Epithelial cell of proximal tubule (primary cell): ENCODE measurements around the gene PFDN5. TPM values are rescaled to one million over a fixed set of nuclear protein-coding genes. Genes with fewer than 3 reads are reported as not detected.

Experiments used
- DNase-seq: peaks from one replicate; pipeline ENCODE4 v3.0.0-alpha.2; 2011; ENCODE audit warnings: low read depth
- H3K4me3 ChIP-seq: 2 replicates; pipeline ENCODE4 v1.5.1; 2011; ENCODE audit warnings: low read depth, mild to moderate bottlenecking, low read length
- total RNA-seq: library from RNA; depleted of rRNA; stranded (reverse); fragments of >200 nt; gene quantifications from 2 replicates; pipeline ENCODE4 v1.2.3, GENCODE V29; 2015
- TF ChIP-seq, protein P1 (sequence below): conservative IDR thresholded peaks from 2 replicates; pipeline ENCODE4 v1.5.1; 2012; ENCODE audit warnings: low read depth, mild to moderate bottlenecking, low read length

The PFDN5 gene
- total RNA-seq, 1 donor from 2014 or later = 443 TPM

DNA sequence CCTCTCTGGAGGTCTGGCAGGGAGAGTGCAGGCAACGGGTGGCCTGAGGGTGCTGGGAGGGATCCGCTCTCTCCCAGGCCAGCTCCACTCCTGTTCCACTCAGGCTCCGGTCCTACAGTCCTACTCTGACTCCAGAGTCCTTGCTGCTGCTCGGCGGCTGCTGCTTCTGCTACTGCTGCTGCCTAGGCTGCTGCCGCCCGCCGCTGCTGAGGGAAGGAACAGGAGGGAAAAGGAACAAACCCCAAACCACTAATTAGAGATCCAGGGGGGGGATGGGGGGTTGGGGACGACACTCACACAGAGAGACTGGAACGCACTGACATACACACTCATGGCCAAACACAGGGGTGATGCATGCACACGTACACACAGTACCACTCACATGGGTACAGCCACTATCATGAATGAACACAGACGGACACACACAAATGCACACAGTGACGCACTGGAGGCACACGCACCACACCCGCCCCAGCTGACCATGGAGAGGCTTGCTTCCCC is 40.9 kb downstream of the PFDN5 start, which contains the start of gene SP7:
Gene SP7 (minus strand): TSS at position 174 of the 501 bp plus-strand sequence. CDS start 708 bp downstream, outside the sequence.
- H3K4me3 ChIP-seq = no peak within 1 kb of the TSS
- TF ChIP-seq, protein P1, sequence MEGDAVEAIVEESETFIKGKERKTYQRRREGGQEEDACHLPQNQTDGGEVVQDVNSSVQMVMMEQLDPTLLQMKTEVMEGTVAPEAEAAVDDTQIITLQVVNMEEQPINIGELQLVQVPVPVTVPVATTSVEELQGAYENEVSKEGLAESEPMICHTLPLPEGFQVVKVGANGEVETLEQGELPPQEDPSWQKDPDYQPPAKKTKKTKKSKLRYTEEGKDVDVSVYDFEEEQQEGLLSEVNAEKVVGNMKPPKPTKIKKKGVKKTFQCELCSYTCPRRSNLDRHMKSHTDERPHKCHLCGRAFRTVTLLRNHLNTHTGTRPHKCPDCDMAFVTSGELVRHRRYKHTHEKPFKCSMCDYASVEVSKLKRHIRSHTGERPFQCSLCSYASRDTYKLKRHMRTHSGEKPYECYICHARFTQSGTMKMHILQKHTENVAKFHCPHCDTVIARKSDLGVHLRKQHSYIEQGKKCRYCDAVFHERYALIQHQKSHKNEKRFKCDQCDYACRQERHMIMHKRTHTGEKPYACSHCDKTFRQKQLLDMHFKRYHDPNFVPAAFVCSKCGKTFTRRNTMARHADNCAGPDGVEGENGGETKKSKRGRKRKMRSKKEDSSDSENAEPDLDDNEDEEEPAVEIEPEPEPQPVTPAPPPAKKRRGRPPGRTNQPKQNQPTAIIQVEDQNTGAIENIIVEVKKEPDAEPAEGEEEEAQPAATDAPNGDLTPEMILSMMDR = no peak
- DNase-seq = no peak

DNA sequence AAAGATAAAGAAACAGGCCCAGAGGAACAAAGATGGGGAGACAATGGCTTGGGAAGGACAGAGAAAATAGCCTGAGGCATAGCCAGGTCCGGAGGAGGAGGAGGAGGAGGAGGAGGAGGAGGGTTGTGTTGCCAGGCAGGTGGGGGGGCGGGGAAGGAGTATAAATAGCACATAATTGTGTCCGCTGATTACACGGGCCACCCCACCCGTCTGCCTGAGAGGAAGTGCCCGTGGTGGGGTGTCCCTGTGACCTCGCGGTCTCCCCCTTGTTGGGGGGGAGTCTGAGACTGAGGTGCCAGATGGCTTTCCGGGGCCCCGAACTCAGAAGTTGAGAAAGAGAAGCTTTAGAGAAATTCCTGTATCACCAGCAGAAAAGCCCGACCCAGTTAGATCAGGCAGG is 42.7 kb downstream of the PFDN5 start:
- no peak overlapping the region for H3K4me3 ChIP-seq
- DNase-seq = no peak
- TF ChIP-seq, protein P1 = no peak

DNA sequence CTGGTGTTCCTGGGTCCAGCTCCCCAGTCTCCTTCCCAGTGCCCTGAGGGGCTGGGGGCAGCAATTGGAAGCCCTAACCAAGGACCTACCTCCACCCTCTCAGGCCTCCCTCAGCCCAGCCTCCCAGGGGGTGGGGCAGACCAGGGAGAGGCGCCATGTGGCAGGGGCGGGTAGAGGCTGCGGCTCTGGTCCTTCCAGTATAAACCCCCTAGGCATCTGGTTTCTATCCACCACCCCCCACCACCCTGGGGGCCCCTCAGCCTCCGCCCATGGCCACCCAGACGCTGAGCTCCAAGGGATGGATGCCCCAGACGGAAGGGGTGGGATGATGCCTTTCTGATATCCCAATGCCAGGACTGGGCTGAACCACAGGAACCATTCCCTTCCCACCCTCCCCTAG is 43.6 kb downstream of the PFDN5 start:
- DNase-seq = no peak
- H3K4me3 ChIP-seq = no peak overlapping the region
- TF ChIP-seq, protein P1 = no peak

DNA sequence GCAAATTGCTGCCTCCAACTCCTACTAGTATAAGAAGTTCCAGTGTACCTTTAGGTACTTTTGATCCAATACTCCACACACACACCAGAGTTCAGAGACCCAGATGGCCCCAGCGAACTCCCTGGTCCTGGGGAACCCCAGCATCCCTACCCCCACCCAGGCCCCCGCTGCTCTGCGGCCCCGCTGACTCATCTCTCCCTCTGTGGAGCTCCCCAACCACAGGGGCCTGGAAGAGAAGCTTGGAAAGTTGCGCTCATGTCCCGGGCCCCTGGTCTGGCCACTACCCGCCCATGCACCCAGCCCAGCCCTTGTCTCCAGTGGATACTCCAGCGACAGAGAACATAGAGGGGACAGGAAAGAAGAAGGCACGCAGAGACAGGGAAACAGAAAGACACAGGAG is 45.1 kb downstream of the PFDN5 start:
- TF ChIP-seq, protein P1 = no peak

DNA sequence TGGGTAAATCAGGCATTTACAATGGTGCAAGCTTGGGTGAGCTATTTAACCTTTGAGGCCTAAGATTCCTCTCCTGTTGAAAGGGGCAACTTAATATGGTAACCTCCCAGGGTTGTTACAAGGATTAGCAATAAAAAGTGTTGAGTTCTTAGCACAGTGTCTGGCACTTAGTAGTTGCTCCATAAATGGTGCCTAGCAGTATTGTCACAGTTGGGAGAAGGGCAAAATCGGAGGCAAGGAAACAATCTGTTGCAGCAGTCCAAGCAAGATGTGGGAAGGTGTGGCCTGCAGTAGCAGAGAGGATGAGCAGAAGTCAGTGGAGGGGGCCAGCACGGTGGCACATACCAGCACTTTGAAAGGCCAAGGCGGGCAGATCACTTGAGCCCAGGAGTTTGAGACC is 48.1 kb downstream of the PFDN5 start:
- TF ChIP-seq, protein P1 = no peak
- no peak overlapping the region for H3K4me3 ChIP-seq
- no peak for DNase-seq

More for the DNA sequence above, 45.1 kb downstream of the PFDN5 start:
- H3K4me3 ChIP-seq = no peak overlapping the region
- DNase-seq = no peak

DNA sequence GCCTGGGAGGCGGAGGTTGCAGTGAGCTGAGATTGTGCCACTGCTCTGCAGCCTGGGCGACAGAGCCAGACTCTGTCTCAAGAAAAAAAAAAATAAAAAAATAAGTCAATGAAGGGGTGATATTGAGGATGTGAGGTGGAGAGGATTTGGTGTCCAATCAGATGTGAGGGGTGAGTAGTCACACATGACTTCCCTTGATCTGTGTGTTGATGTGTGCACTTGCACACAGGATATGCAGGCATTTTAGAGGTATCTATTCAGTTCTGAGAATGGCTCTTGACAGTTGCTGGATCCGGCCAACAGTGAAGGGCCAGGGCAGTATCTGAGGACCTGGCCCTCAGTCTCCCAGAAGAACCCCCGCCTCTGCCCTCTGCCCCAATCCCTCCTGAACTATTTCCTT is 48.6 kb downstream of the PFDN5 start:
- DNase-seq = no peak
- TF ChIP-seq, protein P1 = no peak
- H3K4me3 ChIP-seq = no peak overlapping the region

DNA sequence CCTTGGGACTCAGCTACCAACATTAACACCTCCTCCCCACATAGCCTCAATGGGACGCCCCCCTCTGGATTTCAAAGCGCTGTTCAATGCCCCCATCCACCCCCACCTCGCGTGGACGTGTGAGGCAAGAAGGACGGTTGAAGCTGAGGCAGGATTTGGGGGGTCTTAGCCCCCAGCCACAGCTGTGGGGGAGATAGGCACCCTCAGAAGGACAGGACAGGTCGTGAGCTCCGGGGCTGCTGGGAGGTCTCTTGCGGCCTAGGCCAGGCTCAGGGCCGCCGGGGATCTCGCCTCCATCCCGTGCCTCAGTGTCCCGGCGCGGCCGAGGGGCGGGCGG is 49.1 kb downstream of the PFDN5 start:
- no peak for DNase-seq
- TF ChIP-seq, protein P1 = no peak
- H3K4me3 ChIP-seq = peak overlapping the region; percentile 74
